K562 (cell line): Measurements from ENCODE around the gene VPS13D. TPM values are rescaled to one million over a fixed set of nuclear protein-coding genes. Genes with fewer than 3 reads are reported as not detected.

Experiments used
- ATAC-seq: fragments of 200-7000 bp; cut with Tn5 transposase; 3 replicates; pipeline ENCODE4 v1.9.1; 2020; ENCODE audit warnings: moderate library complexity
- BruUV-seq: library from RNA; stranded (reverse); fragments of 400-500 nt; replicated peaks from 2 replicates; lab custom pipeline; 2021; lab: Mats Ljungman, UMichigan
- CTCF ChIA-PET: fragments of 300-600 bp; formaldehyde crosslinking; extraction: SDS; loops from one replicate; lab custom pipeline; 2021; ENCODE audit warnings: low intra/inter-chr PET ratio; lab: Yijun Ruan, JAX
- POLR2A ChIA-PET: fragments of 300-600, 350-650 bp; sonication (Branson Sonifier 250); formaldehyde crosslinking; extraction: SDS; loops from one replicate; lab custom pipeline; 2021; ENCODE audit warnings: antibody characterized with exemption, inconsistent platforms; lab: Yijun Ruan, JAX
- DNase-seq, 4 experiments: peaks; one replicate each; pipeline versions ENCODE4 v3.0.0 to v3.0.0-alpha.2; 2011 to 2018; ENCODE audit warnings: low spot score in 3 of 4, mixed read lengths in 3 of 4; ENCODE audit errors: extremely low read depth in 1 of 4
- FAIRE-seq: peaks from 2 replicates; lab custom pipeline; 2011; peaks lifted over from hg19 to GRCh38; lab: Jason Lieb, UNC
- H2AFZ ChIP-seq: 2 replicates; pipeline ENCODE4 v1.6.0; 2011; ENCODE audit warnings: low read depth, low read length, control low read depth, inconsistent platforms
- H3K27ac ChIP-seq: fragments of 200-600 bp; 3 replicates; pipeline ENCODE4 v1.8.0; 2011; ENCODE audit warnings: low read depth, mild to moderate bottlenecking, control low read depth, inconsistent platforms, low read length, moderate library complexity, mixed read lengths; ENCODE audit errors: extremely low read depth
- H3K27me3 ChIP-seq, 2 experiments: fragments of 300-600 bp in 1 of 2; 2 replicates in 1 of 2; 3 replicates in 1 of 2; pipeline versions ENCODE4 v1.6.0 to v1.8.0; 2011; ENCODE audit warnings: inconsistent platforms in 2 of 2, low read length in 2 of 2, mild to moderate bottlenecking in 1 of 2, mixed read lengths in 1 of 2, moderate library complexity in 1 of 2; ENCODE audit not compliant: control insufficient read depth in 2 of 2, insufficient read depth in 2 of 2
- H3K36me3 ChIP-seq: fragments of 300-600 bp; 3 replicates; pipeline ENCODE4 v1.8.0; 2011; ENCODE audit warnings: mild to moderate bottlenecking, low read length, inconsistent platforms; ENCODE audit not compliant: control insufficient read depth, insufficient read depth
- H3K4me1 ChIP-seq, 2 experiments: fragments of 200-600 bp in 1 of 2; replicated peaks in 1 of 2; 2 replicates in 1 of 2; 3 replicates in 1 of 2; pipeline versions ENCODE4 v1.5.1 to v1.8.0; 2011; ENCODE audit warnings: inconsistent platforms in 2 of 2, low read length in 2 of 2, mild to moderate bottlenecking in 1 of 2, mixed read lengths in 1 of 2, moderate library complexity in 1 of 2; ENCODE audit not compliant: control insufficient read depth in 2 of 2, insufficient read depth in 2 of 2
- H3K4me2 ChIP-seq: 2 replicates; pipeline ENCODE4 v1.6.1; 2011; ENCODE audit warnings: low read length, control low read depth, inconsistent platforms, mixed read lengths; ENCODE audit not compliant: insufficient read depth
- H3K4me3 ChIP-seq: fragments of 200-600 bp; sonication (generic), shearing (Covaris generic); 2 replicates; pipeline ENCODE4 v1.5.1; 2016; ENCODE audit warnings: control low read depth, inconsistent platforms
- H3K79me2 ChIP-seq: fragments of 200-600 bp; 3 replicates; pipeline ENCODE4 v1.8.0; 2011; ENCODE audit warnings: low read length, inconsistent platforms; ENCODE audit not compliant: control insufficient read depth, insufficient read depth
- H3K9ac ChIP-seq, 2 experiments: 2 replicates each; pipeline versions ENCODE4 v1.6.0 to v1.6.1; 2011; ENCODE audit warnings: low read depth in 2 of 2, low read length in 2 of 2, control low read depth in 1 of 2, inconsistent platforms in 1 of 2, mild to moderate bottlenecking in 1 of 2, mixed read lengths in 1 of 2; ENCODE audit not compliant: insufficient read depth in 1 of 2
- H3K9me1 ChIP-seq: one replicate; pipeline ENCODE4 v1.6.0; 2011; ENCODE audit warnings: inconsistent platforms, mild to moderate bottlenecking, low read length, moderate library complexity; ENCODE audit not compliant: control insufficient read depth, insufficient read depth
- H3K9me3 ChIP-seq: replicated peaks from 2 replicates; pipeline ENCODE4 v1.5.1; 2011; ENCODE audit warnings: low read depth, low read length, inconsistent platforms; ENCODE audit not compliant: control insufficient read depth, insufficient read depth
- H4K20me1 ChIP-seq: replicated peaks from 2 replicates; pipeline ENCODE4 v1.6.1; 2011; ENCODE audit warnings: low read length, inconsistent platforms, mixed read lengths; ENCODE audit not compliant: control insufficient read depth, insufficient read depth
- BRF2 ChIP-seq: IDR thresholded peaks from 3 replicates; pipeline ENCODE4 v1.6.1; 2011; ENCODE audit warnings: borderline replicate concordance, mild to moderate bottlenecking; ENCODE audit not compliant: insufficient read length, insufficient read depth
- CREB1 ChIP-seq, 2 experiments: sonication (generic) in 1 of 2; formaldehyde crosslinking in 1 of 2; IDR thresholded peaks; 2 replicates each; pipeline versions ENCODE4 v1.6.1 to v1.8.0; 2012 to 2022; ENCODE audit warnings: inconsistent platforms in 1 of 2, mild to moderate bottlenecking in 1 of 2, missing genetic modification reagents in 1 of 2, moderate library complexity in 1 of 2
- MEIS2 ChIP-seq: fragments of 450-650 bp; IDR thresholded peaks from 2 replicates; pipeline ENCODE4 v1.6.1; 2014; ENCODE audit warnings: mild to moderate bottlenecking; ENCODE audit not compliant: partially characterized antibody
- POU5F1 ChIP-seq: fragments of 150-350 bp; IDR thresholded peaks from 2 replicates; pipeline ENCODE4 v1.6.1; 2014; ENCODE audit warnings: borderline replicate concordance, low read length, low read depth, mild to moderate bottlenecking; ENCODE audit not compliant: partially characterized antibody
- RNF2 ChIP-seq: sonication (generic); IDR thresholded peaks from 2 replicates; pipeline ENCODE4 v1.6.1; 2016
- TRIM24 ChIP-seq, 2 experiments: fragments of 450-650 bp; IDR thresholded peaks; 2 replicates each; pipeline ENCODE4 v1.6.1; 2016
- YBX1 ChIP-seq: fragments of 450-650 bp; IDR thresholded peaks from 2 replicates; pipeline ENCODE4 v1.7.1; 2016; ENCODE audit warnings: mild to moderate bottlenecking
- WGBS: fragments of 100-300 bp; shearing (Covaris generic); methylation state at CpG from one replicate; pipeline ENCODE4 v1.1.6; 2016; ENCODE audit warnings: low coverage, mixed read lengths; ENCODE audit not compliant: insufficient coverage; ENCODE audit errors: missing lambda C conversion rate; 5-methylcytosine and 5-hydroxymethylcytosine counted together
- in situ Hi-C: fragments of 300-500 bp; cut with MboI; formaldehyde crosslinking; loops from 4 replicates; pipeline ENCODE4 v1.15.0; 2018; ENCODE audit warnings: inconsistent platforms, mixed read lengths
- intact Hi-C: fragments of 100-400 bp; cut with micrococcal nuclease; formaldehyde crosslinking; loops from 2 replicates; pipeline ENCODE4 v1.14.2; 2022
- polyA plus RNA-seq, 8 experiments: library from polyadenylated mRNA; depleted of rRNA in 4 of 8; stranded (reverse) in 5 of 8; unstranded in 3 of 8; fragments of >200 nt; fragmentation: Nextera tagmentation in 2 of 8; fragmentation: Illumina TruSeq in 1 of 8; extraction: Ambion mirVana in 2 of 8; extraction: Trizol in 1 of 8; gene quantifications; 2 replicates each; pipeline versions ENCODE4 v1.2.1 to v1.2.3, GENCODE V29; 2011 to 2014; ENCODE audit warnings: inconsistent platforms in 1 of 8, missing spikeins in 1 of 8
- total RNA-seq, 7 experiments: library from RNA; depleted of rRNA in 6 of 7; stranded (reverse); fragments of >200 nt in 6 of 7; fragmentation: Illumina TruSeq in 2 of 7; extraction: Trizol in 2 of 7; gene quantifications; 2 replicates each; pipeline versions ENCODE4 v1.2.1 to v1.2.3, GENCODE V29; 2011 to 2021; ENCODE audit warnings: low replicate concordance in 1 of 7
- TF ChIP-seq, protein P1 (sequence below): fragments of 450-650 bp; formaldehyde crosslinking; IDR thresholded peaks from 2 replicates; pipeline ENCODE4 v1.4.0; 2022; ENCODE audit warnings: mild to moderate bottlenecking, moderate library complexity
- TF ChIP-seq, protein P2 (sequence below): sonication (generic); formaldehyde crosslinking; IDR thresholded peaks from 2 replicates; pipeline ENCODE4 v1.8.0; 2022; ENCODE audit warnings: mild to moderate bottlenecking, low read depth, missing genetic modification reagents
- TF ChIP-seq, protein P3 (sequence below): fragments of 250-450 bp; sonication (Bioruptor Pico); IDR thresholded peaks from 2 replicates; pipeline ENCODE4 v1.5.0; 2022; ENCODE audit warnings: mild to moderate bottlenecking
- TF ChIP-seq, protein P4 (sequence below): fragments of 250-450 bp; sonication (Bioruptor Pico); IDR thresholded peaks from 2 replicates; pipeline ENCODE4 v1.5.0; 2021; ENCODE audit warnings: mild to moderate bottlenecking, borderline replicate concordance

Gene VPS13D
- total and polyA plus RNA-seq, 9 of the 15 experiments (the other 6 are each of a cell fraction or from before 2014, with no cell fraction given), result 6.1 to 51.5 (median 38.5) TPM

- TF ChIP-seq TRIM24 (IDR thresholded peaks at IDR 0.05) (peak in 1 of 2 experiments; percentile 43; a peak in 1 of 4 replicates), BRF2 (no peak)
- TF ChIP-seq, protein P1, sequence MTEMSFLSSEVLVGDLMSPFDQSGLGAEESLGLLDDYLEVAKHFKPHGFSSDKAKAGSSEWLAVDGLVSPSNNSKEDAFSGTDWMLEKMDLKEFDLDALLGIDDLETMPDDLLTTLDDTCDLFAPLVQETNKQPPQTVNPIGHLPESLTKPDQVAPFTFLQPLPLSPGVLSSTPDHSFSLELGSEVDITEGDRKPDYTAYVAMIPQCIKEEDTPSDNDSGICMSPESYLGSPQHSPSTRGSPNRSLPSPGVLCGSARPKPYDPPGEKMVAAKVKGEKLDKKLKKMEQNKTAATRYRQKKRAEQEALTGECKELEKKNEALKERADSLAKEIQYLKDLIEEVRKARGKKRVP (CRISPR knock-in tag), result 0 out of 2 replicates have a peak, but pooled peaks have one; percentile 11
Observed at GRCh38 chr1:12473596-12474362, 243.9 kb downstream of the VPS13D start (continued).

DNA sequence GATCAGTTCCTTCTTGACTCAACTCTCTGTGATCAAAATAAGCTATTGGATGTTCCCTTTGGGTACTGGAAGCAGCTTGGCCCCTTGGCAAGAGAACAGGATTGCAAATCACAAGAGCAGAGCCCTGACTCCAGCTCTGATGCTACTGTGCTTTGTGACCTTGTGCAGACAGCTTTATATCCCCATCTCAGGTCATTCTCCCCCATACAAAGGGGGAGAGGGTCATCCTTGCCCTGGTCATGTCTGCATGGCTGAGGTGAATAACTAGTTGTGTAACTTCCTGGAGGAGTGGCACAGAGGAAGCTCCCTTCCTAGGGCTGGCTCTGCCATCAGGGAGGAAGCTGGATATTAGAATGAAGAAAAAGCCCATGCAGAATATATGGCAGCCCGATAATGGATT is 245.3 kb downstream of the VPS13D start:
- H3K9ac ChIP-seq, result peak overlapping the region; percentile 1 to 17; a peak in 2 of 4 replicates
- intact Hi-C loops (loop anchor here (5.0 kb wide), 3 partner anchors 52 to 142 kb away; partner anchors contain the start of gene DHRS3), in situ Hi-C loops (no loop called here)
- POLR2A ChIA-PET, result interaction anchor here (0.7 to 3.0 kb wide), 8 partner anchors 8 to 54 kb away, joined by 3 to 10 read pairs (median 4); no protein-coding TSS in a partner anchor
- no peak overlapping the region for H3K4me3 ChIP-seq
- H2AFZ ChIP-seq, result no peak overlapping the region
- H3K36me3 ChIP-seq, result peaks cover 49% of the 10 kb centered on the region
- ATAC-seq (no peak), DNase-seq (peak in 1 of 4 experiments; percentile 24), FAIRE-seq (no peak)
- no TSS peak for BruUV-seq
- peak overlapping the region; percentile 92; the same call in 1 of the 3 replicates for H3K27ac ChIP-seq
- no peaks in the 10 kb centered on the region for H3K9me1 ChIP-seq
- no peak overlapping the region for H3K4me2 ChIP-seq
- peaks cover 7% of the 10 kb centered on the region; the same call in 1 of the 3 replicates for H3K79me2 ChIP-seq
- WGBS, result 79% methylated on average over 1 of the region's 1 CpG
- peaks cover 46 to 86% of the 10 kb centered on the region in 2 experiments for H3K4me1 ChIP-seq
- H3K27me3 ChIP-seq, result no peaks in the 10 kb centered on the region
- H4K20me1 ChIP-seq, result no peaks in the 10 kb centered on the region
- CTCF ChIA-PET, result no interaction called here
- peaks cover 4% of the 10 kb centered on the region; the same call in 1 of the 2 replicates for H3K9me3 ChIP-seq
- TF ChIP-seq, protein P2, sequence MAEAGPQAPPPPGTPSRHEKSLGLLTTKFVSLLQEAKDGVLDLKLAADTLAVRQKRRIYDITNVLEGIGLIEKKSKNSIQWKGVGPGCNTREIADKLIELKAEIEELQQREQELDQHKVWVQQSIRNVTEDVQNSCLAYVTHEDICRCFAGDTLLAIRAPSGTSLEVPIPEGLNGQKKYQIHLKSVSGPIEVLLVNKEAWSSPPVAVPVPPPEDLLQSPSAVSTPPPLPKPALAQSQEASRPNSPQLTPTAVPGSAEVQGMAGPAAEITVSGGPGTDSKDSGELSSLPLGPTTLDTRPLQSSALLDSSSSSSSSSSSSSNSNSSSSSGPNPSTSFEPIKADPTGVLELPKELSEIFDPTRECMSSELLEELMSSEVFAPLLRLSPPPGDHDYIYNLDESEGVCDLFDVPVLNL (CRISPR knock-in tag), result no peak
- TF ChIP-seq, protein P3, sequence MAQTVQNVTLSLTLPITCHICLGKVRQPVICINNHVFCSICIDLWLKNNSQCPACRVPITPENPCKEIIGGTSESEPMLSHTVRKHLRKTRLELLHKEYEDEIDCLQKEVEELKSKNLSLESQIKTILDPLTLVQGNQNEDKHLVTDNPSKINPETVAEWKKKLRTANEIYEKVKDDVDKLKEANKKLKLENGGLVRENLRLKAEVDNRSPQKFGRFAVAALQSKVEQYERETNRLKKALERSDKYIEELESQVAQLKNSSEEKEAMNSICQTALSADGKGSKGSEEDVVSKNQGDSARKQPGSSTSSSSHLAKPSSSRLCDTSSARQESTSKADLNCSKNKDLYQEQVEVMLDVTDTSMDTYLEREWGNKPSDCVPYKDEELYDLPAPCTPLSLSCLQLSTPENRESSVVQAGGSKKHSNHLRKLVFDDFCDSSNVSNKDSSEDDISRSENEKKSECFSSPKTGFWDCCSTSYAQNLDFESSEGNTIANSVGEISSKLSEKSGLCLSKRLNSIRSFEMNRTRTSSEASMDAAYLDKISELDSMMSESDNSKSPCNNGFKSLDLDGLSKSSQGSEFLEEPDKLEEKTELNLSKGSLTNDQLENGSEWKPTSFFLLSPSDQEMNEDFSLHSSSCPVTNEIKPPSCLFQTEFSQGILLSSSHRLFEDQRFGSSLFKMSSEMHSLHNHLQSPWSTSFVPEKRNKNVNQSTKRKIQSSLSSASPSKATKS (CRISPR knock-in tag), result no peak
- TF ChIP-seq POU5F1 (no peak), CREB1 (IDR thresholded peaks at IDR 0.05) (no peak), CREB1 (CRISPR knock-in tag; IDR thresholded peaks at IDR 0.05) (no peak), RNF2 (no peak), MEIS2 (no peak), YBX1 (no peak)
- TF ChIP-seq, protein P4, sequence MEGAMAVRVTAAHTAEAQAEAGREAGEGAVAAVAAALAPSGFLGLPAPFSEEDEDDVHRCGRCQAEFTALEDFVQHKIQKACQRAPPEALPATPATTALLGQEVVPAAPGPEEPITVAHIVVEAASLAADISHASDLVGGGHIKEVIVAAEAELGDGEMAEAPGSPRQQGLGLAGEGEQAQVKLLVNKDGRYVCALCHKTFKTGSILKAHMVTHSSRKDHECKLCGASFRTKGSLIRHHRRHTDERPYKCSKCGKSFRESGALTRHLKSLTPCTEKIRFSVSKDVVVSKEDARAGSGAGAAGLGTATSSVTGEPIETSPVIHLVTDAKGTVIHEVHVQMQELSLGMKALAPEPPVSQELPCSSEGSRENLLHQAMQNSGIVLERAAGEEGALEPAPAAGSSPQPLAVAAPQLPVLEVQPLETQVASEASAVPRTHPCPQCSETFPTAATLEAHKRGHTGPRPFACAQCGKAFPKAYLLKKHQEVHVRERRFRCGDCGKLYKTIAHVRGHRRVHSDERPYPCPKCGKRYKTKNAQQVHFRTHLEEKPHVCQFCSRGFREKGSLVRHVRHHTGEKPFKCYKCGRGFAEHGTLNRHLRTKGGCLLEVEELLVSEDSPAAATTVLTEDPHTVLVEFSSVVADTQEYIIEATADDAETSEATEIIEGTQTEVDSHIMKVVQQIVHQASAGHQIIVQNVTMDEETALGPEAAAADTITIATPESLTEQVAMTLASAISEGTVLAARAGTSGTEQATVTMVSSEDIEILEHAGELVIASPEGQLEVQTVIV (CRISPR knock-in tag), result no peak
